Measurements from ENCODE around the gene THEMIS2. TPM values are rescaled to one million over a fixed set of nuclear protein-coding genes. Genes with fewer than 3 reads are reported as not detected.
A peak's percentile ranks its signal among the peaks of the same experiment; 100 is the strongest.

THEMIS2 gene
- total and polyA plus RNA-seq, 10 of the 15 experiments (the other 5 are each of a cell fraction or from before 2014, with no cell fraction given) = 9.1 to 114 (median 38.3) TPM

DNA sequence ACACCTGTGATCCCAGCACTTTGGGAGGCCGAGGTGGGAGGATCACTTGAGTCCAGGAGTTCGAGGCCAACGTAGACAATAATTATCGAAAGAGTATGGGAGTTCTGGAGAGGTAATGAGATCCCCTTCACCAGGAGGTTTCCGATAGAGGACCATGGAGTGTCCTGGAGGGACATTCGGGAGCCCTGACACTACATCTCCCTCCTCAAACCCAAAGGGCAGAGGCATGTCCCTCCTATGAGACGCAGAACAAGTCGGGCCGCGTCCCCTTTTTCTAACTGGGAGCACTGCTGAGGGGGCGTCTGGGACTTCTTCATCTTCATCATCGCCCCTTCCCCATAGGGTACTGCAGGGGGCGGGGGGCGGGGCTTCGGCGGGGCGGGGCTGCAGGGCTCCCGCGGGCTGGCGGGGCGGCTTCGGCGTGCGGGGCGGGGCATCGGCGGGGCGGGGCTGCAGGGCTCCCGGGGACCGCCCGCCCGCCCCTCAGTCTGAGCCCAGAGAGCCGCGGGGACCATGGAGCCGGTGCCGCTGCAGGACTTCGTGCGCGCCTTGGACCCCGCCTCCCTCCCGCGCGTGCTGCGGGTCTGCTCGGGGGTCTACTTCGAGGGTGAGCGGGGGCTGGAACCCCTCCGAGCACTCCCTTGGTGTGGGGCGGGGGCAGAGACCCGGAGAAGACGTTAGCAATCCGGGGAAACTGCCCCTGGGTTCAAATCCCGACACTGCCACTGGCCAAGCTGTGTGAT, at the start of gene THEMIS2 (continued):
- TF ChIP-seq, protein P1, sequence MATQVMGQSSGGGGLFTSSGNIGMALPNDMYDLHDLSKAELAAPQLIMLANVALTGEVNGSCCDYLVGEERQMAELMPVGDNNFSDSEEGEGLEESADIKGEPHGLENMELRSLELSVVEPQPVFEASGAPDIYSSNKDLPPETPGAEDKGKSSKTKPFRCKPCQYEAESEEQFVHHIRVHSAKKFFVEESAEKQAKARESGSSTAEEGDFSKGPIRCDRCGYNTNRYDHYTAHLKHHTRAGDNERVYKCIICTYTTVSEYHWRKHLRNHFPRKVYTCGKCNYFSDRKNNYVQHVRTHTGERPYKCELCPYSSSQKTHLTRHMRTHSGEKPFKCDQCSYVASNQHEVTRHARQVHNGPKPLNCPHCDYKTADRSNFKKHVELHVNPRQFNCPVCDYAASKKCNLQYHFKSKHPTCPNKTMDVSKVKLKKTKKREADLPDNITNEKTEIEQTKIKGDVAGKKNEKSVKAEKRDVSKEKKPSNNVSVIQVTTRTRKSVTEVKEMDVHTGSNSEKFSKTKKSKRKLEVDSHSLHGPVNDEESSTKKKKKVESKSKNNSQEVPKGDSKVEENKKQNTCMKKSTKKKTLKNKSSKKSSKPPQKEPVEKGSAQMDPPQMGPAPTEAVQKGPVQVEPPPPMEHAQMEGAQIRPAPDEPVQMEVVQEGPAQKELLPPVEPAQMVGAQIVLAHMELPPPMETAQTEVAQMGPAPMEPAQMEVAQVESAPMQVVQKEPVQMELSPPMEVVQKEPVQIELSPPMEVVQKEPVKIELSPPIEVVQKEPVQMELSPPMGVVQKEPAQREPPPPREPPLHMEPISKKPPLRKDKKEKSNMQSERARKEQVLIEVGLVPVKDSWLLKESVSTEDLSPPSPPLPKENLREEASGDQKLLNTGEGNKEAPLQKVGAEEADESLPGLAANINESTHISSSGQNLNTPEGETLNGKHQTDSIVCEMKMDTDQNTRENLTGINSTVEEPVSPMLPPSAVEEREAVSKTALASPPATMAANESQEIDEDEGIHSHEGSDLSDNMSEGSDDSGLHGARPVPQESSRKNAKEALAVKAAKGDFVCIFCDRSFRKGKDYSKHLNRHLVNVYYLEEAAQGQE (IDR thresholded peaks at IDR 0.05; ENCODE audit: low read depth, low read length) = no peak
- TF ChIP-seq MYC (IDR thresholded peaks at IDR 0.05; ENCODE audit: insufficient read depth, insufficient read length, insufficient replicate concordance, low read length, severe bottlenecking) = no peak
- TF ChIP-seq, protein P2, sequence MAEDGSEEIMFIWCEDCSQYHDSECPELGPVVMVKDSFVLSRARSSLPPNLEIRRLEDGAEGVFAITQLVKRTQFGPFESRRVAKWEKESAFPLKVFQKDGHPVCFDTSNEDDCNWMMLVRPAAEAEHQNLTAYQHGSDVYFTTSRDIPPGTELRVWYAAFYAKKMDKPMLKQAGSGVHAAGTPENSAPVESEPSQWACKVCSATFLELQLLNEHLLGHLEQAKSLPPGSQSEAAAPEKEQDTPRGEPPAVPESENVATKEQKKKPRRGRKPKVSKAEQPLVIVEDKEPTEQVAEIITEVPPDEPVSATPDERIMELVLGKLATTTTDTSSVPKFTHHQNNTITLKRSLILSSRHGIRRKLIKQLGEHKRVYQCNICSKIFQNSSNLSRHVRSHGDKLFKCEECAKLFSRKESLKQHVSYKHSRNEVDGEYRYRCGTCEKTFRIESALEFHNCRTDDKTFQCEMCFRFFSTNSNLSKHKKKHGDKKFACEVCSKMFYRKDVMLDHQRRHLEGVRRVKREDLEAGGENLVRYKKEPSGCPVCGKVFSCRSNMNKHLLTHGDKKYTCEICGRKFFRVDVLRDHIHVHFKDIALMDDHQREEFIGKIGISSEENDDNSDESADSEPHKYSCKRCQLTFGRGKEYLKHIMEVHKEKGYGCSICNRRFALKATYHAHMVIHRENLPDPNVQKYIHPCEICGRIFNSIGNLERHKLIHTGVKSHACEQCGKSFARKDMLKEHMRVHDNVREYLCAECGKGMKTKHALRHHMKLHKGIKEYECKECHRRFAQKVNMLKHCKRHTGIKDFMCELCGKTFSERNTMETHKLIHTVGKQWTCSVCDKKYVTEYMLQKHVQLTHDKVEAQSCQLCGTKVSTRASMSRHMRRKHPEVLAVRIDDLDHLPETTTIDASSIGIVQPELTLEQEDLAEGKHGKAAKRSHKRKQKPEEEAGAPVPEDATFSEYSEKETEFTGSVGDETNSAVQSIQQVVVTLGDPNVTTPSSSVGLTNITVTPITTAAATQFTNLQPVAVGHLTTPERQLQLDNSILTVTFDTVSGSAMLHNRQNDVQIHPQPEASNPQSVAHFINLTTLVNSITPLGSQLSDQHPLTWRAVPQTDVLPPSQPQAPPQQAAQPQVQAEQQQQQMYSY (CRISPR knock-in tag; IDR thresholded peaks at IDR 0.05) = no peak
- TF ChIP-seq HCFC1 (IDR thresholded peaks at IDR 0.05; ENCODE audit: low read length) = no peak
- TF ChIP-seq, protein P3, sequence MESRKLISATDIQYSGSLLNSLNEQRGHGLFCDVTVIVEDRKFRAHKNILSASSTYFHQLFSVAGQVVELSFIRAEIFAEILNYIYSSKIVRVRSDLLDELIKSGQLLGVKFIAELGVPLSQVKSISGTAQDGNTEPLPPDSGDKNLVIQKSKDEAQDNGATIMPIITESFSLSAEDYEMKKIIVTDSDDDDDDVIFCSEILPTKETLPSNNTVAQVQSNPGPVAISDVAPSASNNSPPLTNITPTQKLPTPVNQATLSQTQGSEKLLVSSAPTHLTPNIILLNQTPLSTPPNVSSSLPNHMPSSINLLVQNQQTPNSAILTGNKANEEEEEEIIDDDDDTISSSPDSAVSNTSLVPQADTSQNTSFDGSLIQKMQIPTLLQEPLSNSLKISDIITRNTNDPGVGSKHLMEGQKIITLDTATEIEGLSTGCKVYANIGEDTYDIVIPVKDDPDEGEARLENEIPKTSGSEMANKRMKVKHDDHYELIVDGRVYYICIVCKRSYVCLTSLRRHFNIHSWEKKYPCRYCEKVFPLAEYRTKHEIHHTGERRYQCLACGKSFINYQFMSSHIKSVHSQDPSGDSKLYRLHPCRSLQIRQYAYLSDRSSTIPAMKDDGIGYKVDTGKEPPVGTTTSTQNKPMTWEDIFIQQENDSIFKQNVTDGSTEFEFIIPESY (IDR thresholded peaks at IDR 0.05) = no peak
- TF ChIP-seq LARP7 (IDR thresholded peaks at IDR 0.05) = no peak
- TF ChIP-seq CBX3 (IDR thresholded peaks at IDR 0.05; ENCODE audit: borderline replicate concordance, low read depth) = no peak
- TF ChIP-seq, protein P4, sequence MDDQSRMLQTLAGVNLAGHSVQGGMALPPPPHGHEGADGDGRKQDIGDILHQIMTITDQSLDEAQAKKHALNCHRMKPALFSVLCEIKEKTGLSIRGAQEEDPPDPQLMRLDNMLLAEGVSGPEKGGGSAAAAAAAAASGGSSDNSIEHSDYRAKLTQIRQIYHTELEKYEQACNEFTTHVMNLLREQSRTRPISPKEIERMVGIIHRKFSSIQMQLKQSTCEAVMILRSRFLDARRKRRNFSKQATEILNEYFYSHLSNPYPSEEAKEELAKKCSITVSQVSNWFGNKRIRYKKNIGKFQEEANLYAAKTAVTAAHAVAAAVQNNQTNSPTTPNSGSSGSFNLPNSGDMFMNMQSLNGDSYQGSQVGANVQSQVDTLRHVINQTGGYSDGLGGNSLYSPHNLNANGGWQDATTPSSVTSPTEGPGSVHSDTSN (IDR thresholded peaks at IDR 0.05; ENCODE audit: insufficient replicate concordance, low read depth, low read length) = no peak
- TF ChIP-seq MTA2 (IDR thresholded peaks at IDR 0.05; ENCODE audit: low read depth) = no peak
- no peak for TF ChIP-seq CREB1 (IDR thresholded peaks at IDR 0.05; ENCODE audit: low read depth)
- TF ChIP-seq SIN3A (IDR thresholded peaks at IDR 0.05; ENCODE audit: low read depth, low read length) = no peak
- TF ChIP-seq SREBF2 (IDR thresholded peaks at IDR 0.05; ENCODE audit: low read length) = no peak
- TF ChIP-seq TAF1 (IDR thresholded peaks at IDR 0.05; ENCODE audit: borderline replicate concordance, low read depth, low read length) = peak; percentile 65; the same call in 1 of the 2 replicates
- TF ChIP-seq RFX5 (IDR thresholded peaks at IDR 0.05; ENCODE audit: low read depth, low read length) = no peak
- TF ChIP-seq FOXK2 (IDR thresholded peaks at IDR 0.05) = no peak
- no peak for TF ChIP-seq KLF5 (IDR thresholded peaks at IDR 0.05; ENCODE audit: partially characterized antibody)

All from GM12878 (cell line).